ENCODE results near the gene PYROXD2.

Gene PYROXD2

DNA sequence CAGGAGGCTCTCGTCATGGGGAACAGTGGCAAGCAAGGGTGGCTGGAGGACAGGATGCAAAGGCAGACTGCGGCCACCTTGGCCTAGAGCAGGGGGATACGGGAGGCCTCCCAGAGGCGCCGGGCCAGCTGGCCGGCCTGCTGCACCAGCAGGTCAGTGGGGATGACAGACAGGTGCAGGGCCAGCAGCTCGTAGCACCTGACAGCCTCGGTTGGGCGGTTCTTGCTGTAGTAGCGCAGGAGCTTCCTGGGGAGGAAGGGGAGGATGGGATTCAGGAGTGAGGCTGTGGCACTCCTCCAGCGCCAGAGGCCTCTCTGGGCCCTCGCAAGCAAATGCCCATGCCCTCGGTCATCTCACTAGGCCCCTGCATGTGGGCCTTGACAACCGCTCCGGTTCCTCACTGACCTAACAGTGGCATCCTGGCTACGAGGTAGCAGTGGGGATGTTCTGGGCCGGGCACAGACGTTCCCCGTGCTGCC is 2.5 kb upstream of the PYROXD2 start:
- Histone ChIP-seq H3K9ac (ENCODE audit: low read length) (no peak overlapping the region), H2AFZ (ENCODE audit: low read length) (no peak overlapping the region), H3K9me3 (replicated peaks; ENCODE audit: insufficient read depth, low read length) (no peaks in the 10 kb centered on the region), H3K4me1 (ENCODE audit: low read length) (peaks cover 14% of the 10 kb centered on the region), H3K9me2 (replicated peaks; ENCODE audit: insufficient read depth, low read length) (no peaks in the 10 kb centered on the region), H3K27me3 (replicated peaks; ENCODE audit: insufficient read depth, low read length) (no peaks in the 10 kb centered on the region), H3F3A (ENCODE audit: insufficient read depth, low read length) (peaks cover 6% of the 10 kb centered on the region), H4K20me1 (ENCODE audit: insufficient read depth, low read length) (no peaks in the 10 kb centered on the region), H3K36me3 (replicated peaks; ENCODE audit: insufficient read depth, low read length) (no peaks in the 10 kb centered on the region), H3K79me2 (ENCODE audit: low read length) (peaks cover 9% of the 10 kb centered on the region), H3K27ac (ENCODE audit: low read length) (no peak overlapping the region), H3K4me2 (ENCODE audit: low read depth, low read length) (no peak overlapping the region), H3K4me3 (ENCODE audit: low read length) (no peak overlapping the region)
- DNase-seq: no peak
- TF ChIP-seq EZH2phosphoT487 (IDR thresholded peaks at IDR 0.05; ENCODE audit: low read length) (no peak), CTCF (IDR thresholded peaks at IDR 0.05; ENCODE audit: low read length) (no peak), EZH2 (optimal IDR thresholded peaks at IDR 0.05; ENCODE audit: low read depth, low read length) (no peak)

GRCh38 chr10:98416606-98417388 is 1.8 kb upstream of the PYROXD2 start:
- no peaks in the 10 kb centered on the region for H3K9me3 ChIP-seq (replicated peaks; ENCODE audit: insufficient read depth, low read length)
- no peak overlapping the region for H3K27ac ChIP-seq (ENCODE audit: low read length)

GRCh38 chr10:98415731-98416119 is 743 bp upstream of the PYROXD2 start:
- Histone ChIP-seq H3K9ac (ENCODE audit: low read length) (no peak overlapping the region), H3K4me2 (ENCODE audit: low read depth, low read length) (peak overlapping the region; percentile 44; the same call in 1 of the 2 replicates), H3K36me3 (replicated peaks; ENCODE audit: insufficient read depth, low read length) (no peaks in the 10 kb centered on the region), H3K9me2 (replicated peaks; ENCODE audit: insufficient read depth, low read length) (no peaks in the 10 kb centered on the region), H3K9me3 (replicated peaks; ENCODE audit: insufficient read depth, low read length) (no peaks in the 10 kb centered on the region), H3K79me2 (ENCODE audit: low read length) (peaks cover 9% of the 10 kb centered on the region), H2AFZ (ENCODE audit: low read length) (no peak overlapping the region), H3K4me1 (ENCODE audit: low read length) (peaks cover 32% of the 10 kb centered on the region), H4K20me1 (ENCODE audit: insufficient read depth, low read length) (no peaks in the 10 kb centered on the region), H3F3A (ENCODE audit: insufficient read depth, low read length) (peaks cover 18% of the 10 kb centered on the region), H3K4me3 (ENCODE audit: low read length) (no peak overlapping the region), H3K27me3 (replicated peaks; ENCODE audit: insufficient read depth, low read length) (no peaks in the 10 kb centered on the region), H3K27ac (ENCODE audit: low read length) (no peak overlapping the region)
- no peak for DNase-seq
- TF ChIP-seq EZH2phosphoT487 (IDR thresholded peaks at IDR 0.05; ENCODE audit: low read length) (no peak), EZH2 (optimal IDR thresholded peaks at IDR 0.05; ENCODE audit: low read depth, low read length) (no peak), CTCF (IDR thresholded peaks at IDR 0.05; ENCODE audit: low read length) (no peak)

More at GRCh38 chr10:98416606-98417388, 1.8 kb upstream of the PYROXD2 start:
- Histone ChIP-seq H3K36me3 (replicated peaks; ENCODE audit: insufficient read depth, low read length) (no peaks in the 10 kb centered on the region), H4K20me1 (ENCODE audit: insufficient read depth, low read length) (no peaks in the 10 kb centered on the region), H3K9ac (ENCODE audit: low read length) (no peak overlapping the region), H3K4me2 (ENCODE audit: low read depth, low read length) (no peak overlapping the region), H3K79me2 (ENCODE audit: low read length) (peaks cover 9% of the 10 kb centered on the region), H3K9me2 (replicated peaks; ENCODE audit: insufficient read depth, low read length) (no peaks in the 10 kb centered on the region), H3K4me3 (ENCODE audit: low read length) (no peak overlapping the region), H3K4me1 (ENCODE audit: low read length) (peaks cover 21% of the 10 kb centered on the region), H2AFZ (ENCODE audit: low read length) (no peak overlapping the region), H3F3A (ENCODE audit: insufficient read depth, low read length) (peaks cover 14% of the 10 kb centered on the region), H3K27me3 (replicated peaks; ENCODE audit: insufficient read depth, low read length) (no peaks in the 10 kb centered on the region)
- no peak for DNase-seq
- TF ChIP-seq CTCF (IDR thresholded peaks at IDR 0.05; ENCODE audit: low read length) (no peak), EZH2phosphoT487 (IDR thresholded peaks at IDR 0.05; ENCODE audit: low read length) (no peak), EZH2 (optimal IDR thresholded peaks at IDR 0.05; ENCODE audit: low read depth, low read length) (no peak)

Measured in MM.1S (cell line).